ENCODE results near the gene RTP3.

RTP3 gene

GRCh38 chr3:46549408-46549904 is 51.7 kb downstream of the RTP3 start:
- no peak for DNase-seq

GRCh38 chr3:46549989-46550388 is 52.2 kb downstream of the RTP3 start:
- no peak for DNase-seq
